NCI-H345 (cell line): Measurements from ENCODE around the gene RPS6KB2.
"Not testable (repeated sequence)": the region's sequence is repeated elsewhere in the genome, so short reads cannot be mapped to it uniquely, and the experiment has no call there.

ENCODE experiments used
- DNase-seq: peaks from one replicate; lab custom pipeline; 2025; lab: John Stamatoyannopoulos, UW

RPS6KB2 gene

GRCh38 chr11:67466962-67467771 lies 38.9 kb downstream of the RPS6KB2 start:
- no peak for DNase-seq

- peak; percentile 19 for DNase-seq
Measured at GRCh38 chr11:67468056-67468455, 39.8 kb downstream of the RPS6KB2 start.

- peak; percentile 13 for DNase-seq
Measured at GRCh38 chr11:67468456-67468758, 40.1 kb downstream of the RPS6KB2 start.

GRCh38 chr11:67468759-67469507 lies 40.6 kb downstream of the RPS6KB2 start, which contains the start of gene TMEM134:
Gene TMEM134 (minus strand): TSS chr11:67469251. CDS start chr11:67469192, 59 bp downstream.
- peak; percentile 93 for DNase-seq

GRCh38 chr11:67469508-67469811 lies 41.2 kb downstream of the RPS6KB2 start:
- DNase-seq = no peak

GRCh38 chr11:67470337-67471002 lies 42.2 kb downstream of the RPS6KB2 start:
- no peak for DNase-seq

GRCh38 chr11:67472882-67473281 lies 44.6 kb downstream of the RPS6KB2 start:
- no peak for DNase-seq

GRCh38 chr11:67476692-67477091 lies 48.4 kb downstream of the RPS6KB2 start:
- DNase-seq = not testable (repeated sequence)

- not testable (repeated sequence) for DNase-seq
Measured at GRCh38 chr11:67477344-67478050, 49.2 kb downstream of the RPS6KB2 start.

- no peak for DNase-seq
Measured at GRCh38 chr11:67482275-67482826, 54.1 kb downstream of the RPS6KB2 start.

GRCh38 chr11:67482827-67483798 lies 54.8 kb downstream of the RPS6KB2 start, which contains the start of gene AIP:
Gene AIP (plus strand): TSS chr11:67483026. CDS start chr11:67483159, 133 bp downstream.
- peak; percentile 99 for DNase-seq

GRCh38 chr11:67483831-67484665 lies 55.8 kb downstream of the RPS6KB2 start:
- DNase-seq = no peak

- no peak for DNase-seq
Measured at GRCh38 chr11:67484847-67485311, 56.6 kb downstream of the RPS6KB2 start.
